HepG2 (cell line): ENCODE measurements around the gene RUNX3. TPM values are rescaled to one million over a fixed set of nuclear protein-coding genes. Genes with fewer than 3 reads are reported as not detected.

Experiments
- ATAC-seq: fragments of 200-7000 bp; cut with Tn5 transposase; 3 replicates; pipeline ENCODE4 v1.9.1; 2020; ENCODE audit warnings: mild to moderate bottlenecking, moderate library complexity
- BruUV-seq: library from RNA; stranded (reverse); fragments of 400-500 nt; replicated peaks from 2 replicates; lab custom pipeline; 2021; lab: Mats Ljungman, UMichigan
- CTCF ChIA-PET: fragments of 300-600 bp; formaldehyde crosslinking; extraction: SDS; loops from one replicate; lab custom pipeline; 2021; ENCODE audit warnings: low total read pairs, inconsistent platforms, low intra/inter-chr PET ratio; lab: Yijun Ruan, JAX
- POLR2A ChIA-PET: fragments of 350-600 bp; sonication (Branson Sonifier 250); formaldehyde crosslinking; loops from one replicate; lab custom pipeline; 2020; ENCODE audit warnings: antibody characterized with exemption, inconsistent platforms; lab: Yijun Ruan, JAX
- DNase-seq: peaks from one replicate; pipeline ENCODE4 v3.0.0-alpha.2; 2015; ENCODE audit warnings: low spot score
- FAIRE-seq: peaks from 3 replicates; lab custom pipeline; 2011; peaks lifted over from hg19 to GRCh38; lab: Jason Lieb, UNC
- H2AFZ ChIP-seq: one replicate; pipeline ENCODE4 v1.6.1; 2011; ENCODE audit warnings: low read length, inconsistent platforms
- H3K27ac ChIP-seq: fragments of 300-600 bp; 3 replicates; pipeline ENCODE4 v1.8.0; 2011; ENCODE audit warnings: mixed run types, mild to moderate bottlenecking, mixed read lengths, low read length, inconsistent platforms; ENCODE audit not compliant: insufficient read depth; ENCODE audit errors: extremely low read length
- H3K27me3 ChIP-seq, 2 experiments: fragments of 200-600 bp in 1 of 2; 2 replicates in 1 of 2; 3 replicates in 1 of 2; pipeline versions ENCODE4 v1.6.0 to v1.8.0; 2011; ENCODE audit warnings: low read length in 2 of 2, mild to moderate bottlenecking in 2 of 2, moderate library complexity in 2 of 2, inconsistent platforms in 1 of 2; ENCODE audit not compliant: insufficient read depth in 2 of 2, control insufficient read depth in 1 of 2
- H3K36me3 ChIP-seq, 2 experiments: fragments of 200-600 bp in 1 of 2; replicated peaks in 1 of 2; 2 replicates in 1 of 2; 3 replicates in 1 of 2; pipeline versions ENCODE4 v1.5.1 to v1.8.0; 2011; ENCODE audit warnings: low read length in 2 of 2, inconsistent platforms in 1 of 2; ENCODE audit not compliant: insufficient read depth in 2 of 2, control insufficient read depth in 1 of 2
- H3K4me1 ChIP-seq: 2 replicates; pipeline ENCODE4 v1.5.1; 2012; ENCODE audit warnings: low read length, inconsistent platforms; ENCODE audit not compliant: insufficient read depth
- H3K4me2 ChIP-seq: 2 replicates; pipeline ENCODE4 v1.6.0; 2011; ENCODE audit warnings: low read depth, low read length, inconsistent platforms
- H3K4me3 ChIP-seq, 3 experiments: fragments of 200-600 bp in 1 of 3; sonication (generic), shearing (Covaris generic) in 1 of 3; replicated peaks in 1 of 3; 2 replicates each; pipeline ENCODE4 v1.5.1; 2011 to 2016; ENCODE audit warnings: low read length in 3 of 3, inconsistent platforms in 2 of 3, low read depth in 2 of 3, mild to moderate bottlenecking in 2 of 3, control low read depth in 1 of 3, mixed read lengths in 1 of 3; ENCODE audit not compliant: insufficient read depth in 1 of 3
- H3K79me2 ChIP-seq: one replicate; pipeline ENCODE4 v1.6.1; 2011; ENCODE audit warnings: low read length, inconsistent platforms; ENCODE audit not compliant: insufficient read depth
- H3K9ac ChIP-seq: 2 replicates; pipeline ENCODE4 v1.6.0; 2011; ENCODE audit warnings: mild to moderate bottlenecking, low read depth, low read length, inconsistent platforms; ENCODE audit not compliant: insufficient read depth
- H3K9me3 ChIP-seq: 2 replicates; pipeline ENCODE4 v1.5.1; 2012; ENCODE audit warnings: mild to moderate bottlenecking, low read length
- H4K20me1 ChIP-seq: 2 replicates; pipeline ENCODE4 v1.6.0; 2011; ENCODE audit warnings: inconsistent platforms, mild to moderate bottlenecking, low read length, moderate library complexity; ENCODE audit not compliant: insufficient read depth
- CBX2 ChIP-seq, 2 experiments: fragments of 200-600 bp in 1 of 2; sonication (generic); formaldehyde crosslinking in 1 of 2; IDR thresholded peaks; 2 replicates each; pipeline versions ENCODE4 v1.7.0 to v1.8.1; 2018 to 2022; ENCODE audit warnings: low read depth in 2 of 2, low read length in 1 of 2, mild to moderate bottlenecking in 1 of 2, missing genetic modification reagents in 1 of 2
- FLYWCH1 ChIP-seq: sonication (generic); formaldehyde crosslinking; IDR thresholded peaks from 2 replicates; pipeline ENCODE4 v1.8.1; 2023; ENCODE audit warnings: mild to moderate bottlenecking, missing genetic modification reagents
- FOXK1 ChIP-seq: sonication (generic); formaldehyde crosslinking; IDR thresholded peaks from 2 replicates; pipeline ENCODE4 v1.4.0; 2020; ENCODE audit warnings: low read depth, missing genetic modification reagents, borderline replicate concordance
- GZF1 ChIP-seq: sonication (generic); formaldehyde crosslinking; IDR thresholded peaks from 2 replicates; pipeline ENCODE4 v1.5.1; 2020; ENCODE audit warnings: mild to moderate bottlenecking, missing genetic modification reagents
- NCOA5 ChIP-seq: sonication (generic); formaldehyde crosslinking; IDR thresholded peaks from 2 replicates; pipeline ENCODE4 v1.4.0; 2020; ENCODE audit warnings: missing genetic modification reagents
- RFXAP ChIP-seq: sonication (generic); formaldehyde crosslinking; IDR thresholded peaks from 2 replicates; pipeline ENCODE4 v1.4.0; 2020; ENCODE audit warnings: missing genetic modification reagents, borderline replicate concordance
- SNAI1 ChIP-seq: sonication (generic); formaldehyde crosslinking; IDR thresholded peaks from 2 replicates; pipeline ENCODE4 v1.5.0; 2020; ENCODE audit warnings: mild to moderate bottlenecking, missing genetic modification reagents, borderline replicate concordance
- SP1 ChIP-seq, 2 experiments: fragments of 450-650 bp in 1 of 2; sonication (generic) in 1 of 2; formaldehyde crosslinking in 1 of 2; IDR thresholded peaks; 2 replicates each; pipeline versions ENCODE4 v1.4.0 to v1.6.1; 2016 to 2020; ENCODE audit warnings: missing genetic modification reagents in 1 of 2
- SP5 ChIP-seq: IDR thresholded peaks from 2 replicates; pipeline ENCODE4 v1.6.1; 2016; ENCODE audit warnings: low read depth, borderline replicate concordance
- ZBTB7B ChIP-seq: sonication (generic); formaldehyde crosslinking; IDR thresholded peaks from 2 replicates; pipeline ENCODE4 v1.4.0; 2020; ENCODE audit warnings: missing genetic modification reagents
- ZNF205 ChIP-seq: IDR thresholded peaks from 2 replicates; pipeline ENCODE4 v1.6.1; 2018; ENCODE audit warnings: missing biosample characterization, missing genetic modification reagents
- ZNF616 ChIP-seq: sonication (generic); formaldehyde crosslinking; IDR thresholded peaks from 2 replicates; pipeline ENCODE4 v1.5.0; 2020; ENCODE audit warnings: low read depth, mild to moderate bottlenecking, missing genetic modification reagents
- WGBS: methylation state at CpG from one replicate; pipeline ENCODE4 v1.1.6; 2017; ENCODE audit warnings: low lambda C conversion rate; 5-methylcytosine and 5-hydroxymethylcytosine counted together
- in situ Hi-C: cut with HindIII; loops from 2 replicates; pipeline ENCODE4 v1.10.0; 2017; ENCODE audit warnings: low pct_unique_long_range_greater_than_20kb; ENCODE audit not compliant: extremely low pct_ligation_motif_present
- intact Hi-C: fragments of 100-400 bp; cut with micrococcal nuclease; formaldehyde crosslinking; loops from one replicate; pipeline ENCODE4 v1.10.0; 2022; ENCODE audit not compliant: unreplicated experiment
- polyA plus RNA-seq, 8 experiments: library from polyadenylated mRNA; depleted of rRNA in 3 of 8; stranded (reverse) in 7 of 8; unstranded in 1 of 8; fragments of >200 nt; fragmentation: Illumina TruSeq in 4 of 8; extraction: Trizol in 4 of 8; gene quantifications; 2 replicates each; pipeline versions ENCODE4 v1.2.1 to v1.2.3, GENCODE V29; 2011 to 2016; ENCODE audit warnings: low read depth in 4 of 8, missing spikeins in 1 of 8, mixed read lengths in 1 of 8; ENCODE audit not compliant: insufficient read depth in 1 of 8
- total RNA-seq, 5 experiments: library from RNA; depleted of rRNA; stranded (reverse); fragments of >200 nt; fragmentation: Illumina TruSeq; extraction: Trizol; gene quantifications; 2 replicates each; pipeline ENCODE4 v1.2.3, GENCODE V29; 2016; ENCODE audit warnings: low read depth in 1 of 5
- TF ChIP-seq, protein P1 (sequence below): sonication (generic); formaldehyde crosslinking; IDR thresholded peaks from 2 replicates; pipeline ENCODE4 v1.5.1; 2020; ENCODE audit warnings: mild to moderate bottlenecking, missing genetic modification reagents, moderate library complexity
- TF ChIP-seq, protein P2 (sequence below): sonication (generic); formaldehyde crosslinking; IDR thresholded peaks from 2 replicates; pipeline ENCODE4 v1.8.0; 2023; ENCODE audit warnings: mild to moderate bottlenecking, missing genetic modification reagents
- TF ChIP-seq, protein P3 (sequence below): sonication (generic); formaldehyde crosslinking; IDR thresholded peaks from 2 replicates; pipeline ENCODE4 v1.5.0; 2020; ENCODE audit warnings: mild to moderate bottlenecking, missing genetic modification reagents
- TF ChIP-seq, protein P4 (sequence below): sonication (generic); formaldehyde crosslinking; IDR thresholded peaks from 2 replicates; pipeline ENCODE4 v1.5.0; 2020; ENCODE audit warnings: mild to moderate bottlenecking, missing genetic modification reagents, moderate library complexity

The RUNX3 gene
- total and polyA plus RNA-seq, 2 of the 13 experiments (the other 11 are each of a cell fraction or from before 2014, with no cell fraction given): 0.04 to 0.22 TPM

DNA sequence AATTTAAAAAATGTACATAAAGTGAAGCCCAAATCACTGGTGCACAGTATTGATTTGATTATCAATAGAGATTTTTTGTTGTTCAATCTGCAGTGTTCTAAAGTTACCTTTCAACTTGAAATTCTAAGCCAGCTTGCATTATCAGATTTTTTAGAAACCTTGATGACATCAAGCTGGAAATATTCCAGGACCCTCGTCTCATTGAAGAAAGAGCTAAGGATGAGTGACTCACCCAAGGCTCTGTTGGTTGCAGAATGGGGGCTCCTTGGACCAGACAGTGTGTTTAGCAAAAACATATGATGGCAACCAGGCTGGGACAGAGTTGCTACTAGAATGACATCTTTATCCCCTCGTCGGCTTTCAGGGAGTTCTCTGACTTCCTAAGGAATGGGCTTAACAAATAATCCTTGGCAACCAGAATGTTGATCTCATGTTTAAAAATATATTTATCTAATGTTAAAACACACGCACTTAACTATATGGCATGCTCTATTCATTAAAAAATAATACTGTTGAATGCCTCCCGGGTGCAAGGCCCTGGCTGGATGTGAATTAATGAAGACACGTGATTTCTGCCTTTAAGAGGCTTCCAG is 79.7 kb downstream of the RUNX3 start (continued):
- TF ChIP-seq FOXK1: no peak
- no peak for TF ChIP-seq SP5 (CRISPR knock-in tag)
- no peak for TF ChIP-seq ZNF205
- TF ChIP-seq, protein P1, sequence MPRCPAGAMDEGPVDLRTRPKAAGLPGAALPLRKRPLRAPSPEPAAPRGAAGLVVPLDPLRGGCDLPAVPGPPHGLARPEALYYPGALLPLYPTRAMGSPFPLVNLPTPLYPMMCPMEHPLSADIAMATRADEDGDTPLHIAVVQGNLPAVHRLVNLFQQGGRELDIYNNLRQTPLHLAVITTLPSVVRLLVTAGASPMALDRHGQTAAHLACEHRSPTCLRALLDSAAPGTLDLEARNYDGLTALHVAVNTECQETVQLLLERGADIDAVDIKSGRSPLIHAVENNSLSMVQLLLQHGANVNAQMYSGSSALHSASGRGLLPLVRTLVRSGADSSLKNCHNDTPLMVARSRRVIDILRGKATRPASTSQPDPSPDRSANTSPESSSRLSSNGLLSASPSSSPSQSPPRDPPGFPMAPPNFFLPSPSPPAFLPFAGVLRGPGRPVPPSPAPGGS (CRISPR knock-in tag): no peak
- TF ChIP-seq ZNF616 (CRISPR knock-in tag): no peak
- TF ChIP-seq CBX2 (IDR thresholded peaks at IDR 0.05; ENCODE audit: low read depth, low read length): no peak
- no peak for TF ChIP-seq CBX2 (CRISPR knock-in tag; IDR thresholded peaks at IDR 0.05; ENCODE audit: low read depth)

DNA sequence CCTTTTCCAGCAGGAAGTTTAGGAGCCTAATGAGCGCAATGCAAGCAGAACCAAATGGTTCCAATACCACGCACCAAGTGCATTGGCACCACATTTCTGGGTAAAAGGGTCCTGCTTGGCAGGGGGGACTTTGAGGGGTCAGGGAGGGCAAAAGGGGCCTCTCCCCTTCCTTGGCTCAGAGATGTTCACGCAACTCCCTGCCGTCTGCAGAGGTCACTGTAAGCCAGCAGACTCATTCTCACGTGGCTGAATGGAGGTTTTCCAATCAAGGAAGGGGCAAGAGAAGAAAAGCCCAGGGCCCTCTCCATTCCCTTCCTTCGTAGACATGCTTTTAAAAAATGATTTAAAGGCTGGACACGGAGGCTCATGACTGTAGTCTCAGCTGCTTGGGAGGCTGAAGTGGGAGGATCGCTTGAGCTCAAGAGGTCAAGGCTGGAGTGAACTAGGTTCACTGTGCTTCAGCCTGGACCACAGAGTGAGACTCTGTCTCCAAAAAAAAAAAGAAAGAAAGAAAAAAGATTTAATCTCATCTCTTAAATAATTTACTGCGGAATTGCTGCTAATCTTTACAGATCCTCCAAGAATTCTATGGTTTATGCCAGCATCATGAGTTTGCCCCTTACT is 80.3 kb downstream of the RUNX3 start:
- peaks cover 27% of the 10 kb centered on the region for H3K4me1 ChIP-seq
- H3K79me2 ChIP-seq: no peaks in the 10 kb centered on the region
- H2AFZ ChIP-seq: no peak overlapping the region
- H3K36me3 ChIP-seq: no peaks in the 10 kb centered on the region
- no peak overlapping the region for H3K4me3 ChIP-seq
- in situ Hi-C loops: loop anchor here (5.0 kb wide), 2 partner anchors 58 to 188 kb away; no protein-coding TSS in a partner anchor
- peaks cover 0 to 8% of the 10 kb centered on the region in 2 experiments; a peak in 2 of 5 replicates for H3K27me3 ChIP-seq
- DNase-seq (no peak), ATAC-seq (peak; percentile 13; the same call in 1 of the 3 replicates), FAIRE-seq (no peak)
- H3K9me3 ChIP-seq: no peaks in the 10 kb centered on the region
- POLR2A ChIA-PET: no interaction called here
- no peak overlapping the region for H3K4me2 ChIP-seq
- H3K27ac ChIP-seq: no peak overlapping the region
- no TSS peak for BruUV-seq
- CTCF ChIA-PET: interaction anchor here (4.3 kb wide), 1 partner anchor 48 kb away, joined by 20 read pairs; no protein-coding TSS in a partner anchor
- no peaks in the 10 kb centered on the region for H4K20me1 ChIP-seq
- intact Hi-C loops: loop anchor here (2.0 kb wide), 1 partner anchor 251 kb away; no protein-coding TSS in a partner anchor
- H3K9ac ChIP-seq: no peak overlapping the region
- WGBS: 22% methylated on average over 9 of the region's 9 CpGs
- TF ChIP-seq, protein P2, sequence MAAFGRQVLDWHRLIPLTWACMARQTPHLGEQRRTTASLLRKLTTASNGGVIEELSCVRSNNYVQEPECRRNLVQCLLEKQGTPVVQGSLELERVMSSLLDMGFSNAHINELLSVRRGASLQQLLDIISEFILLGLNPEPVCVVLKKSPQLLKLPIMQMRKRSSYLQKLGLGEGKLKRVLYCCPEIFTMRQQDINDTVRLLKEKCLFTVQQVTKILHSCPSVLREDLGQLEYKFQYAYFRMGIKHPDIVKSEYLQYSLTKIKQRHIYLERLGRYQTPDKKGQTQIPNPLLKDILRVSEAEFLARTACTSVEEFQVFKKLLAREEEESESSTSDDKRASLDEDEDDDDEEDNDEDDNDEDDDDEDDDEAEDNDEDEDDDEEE: no peak
- TF ChIP-seq GZF1 (CRISPR knock-in tag): no peak
- TF ChIP-seq ZBTB7B (CRISPR knock-in tag): no peak
- TF ChIP-seq SNAI1 (CRISPR knock-in tag): no peak
- no peak for TF ChIP-seq NCOA5 (CRISPR knock-in tag)
- no peak for TF ChIP-seq SP1 (IDR thresholded peaks at IDR 0.05)
- TF ChIP-seq SP1 (CRISPR knock-in tag; IDR thresholded peaks at IDR 0.05): no peak
- TF ChIP-seq FLYWCH1 (CRISPR knock-in tag): no peak
- TF ChIP-seq, protein P3, sequence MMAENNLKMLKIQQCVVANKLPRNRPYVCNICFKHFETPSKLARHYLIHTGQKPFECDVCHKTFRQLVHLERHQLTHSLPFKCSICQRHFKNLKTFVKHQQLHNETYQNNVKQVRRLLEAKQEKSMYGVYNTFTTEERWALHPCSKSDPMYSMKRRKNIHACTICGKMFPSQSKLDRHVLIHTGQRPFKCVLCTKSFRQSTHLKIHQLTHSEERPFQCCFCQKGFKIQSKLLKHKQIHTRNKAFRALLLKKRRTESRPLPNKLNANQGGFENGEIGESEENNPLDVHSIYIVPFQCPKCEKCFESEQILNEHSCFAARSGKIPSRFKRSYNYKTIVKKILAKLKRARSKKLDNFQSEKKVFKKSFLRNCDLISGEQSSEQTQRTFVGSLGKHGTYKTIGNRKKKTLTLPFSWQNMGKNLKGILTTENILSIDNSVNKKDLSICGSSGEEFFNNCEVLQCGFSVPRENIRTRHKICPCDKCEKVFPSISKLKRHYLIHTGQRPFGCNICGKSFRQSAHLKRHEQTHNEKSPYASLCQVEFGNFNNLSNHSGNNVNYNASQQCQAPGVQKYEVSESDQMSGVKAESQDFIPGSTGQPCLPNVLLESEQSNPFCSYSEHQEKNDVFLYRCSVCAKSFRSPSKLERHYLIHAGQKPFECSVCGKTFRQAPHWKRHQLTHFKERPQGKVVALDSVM (CRISPR knock-in tag): peak; percentile 74
- no peak for TF ChIP-seq RFXAP
- TF ChIP-seq, protein P4, sequence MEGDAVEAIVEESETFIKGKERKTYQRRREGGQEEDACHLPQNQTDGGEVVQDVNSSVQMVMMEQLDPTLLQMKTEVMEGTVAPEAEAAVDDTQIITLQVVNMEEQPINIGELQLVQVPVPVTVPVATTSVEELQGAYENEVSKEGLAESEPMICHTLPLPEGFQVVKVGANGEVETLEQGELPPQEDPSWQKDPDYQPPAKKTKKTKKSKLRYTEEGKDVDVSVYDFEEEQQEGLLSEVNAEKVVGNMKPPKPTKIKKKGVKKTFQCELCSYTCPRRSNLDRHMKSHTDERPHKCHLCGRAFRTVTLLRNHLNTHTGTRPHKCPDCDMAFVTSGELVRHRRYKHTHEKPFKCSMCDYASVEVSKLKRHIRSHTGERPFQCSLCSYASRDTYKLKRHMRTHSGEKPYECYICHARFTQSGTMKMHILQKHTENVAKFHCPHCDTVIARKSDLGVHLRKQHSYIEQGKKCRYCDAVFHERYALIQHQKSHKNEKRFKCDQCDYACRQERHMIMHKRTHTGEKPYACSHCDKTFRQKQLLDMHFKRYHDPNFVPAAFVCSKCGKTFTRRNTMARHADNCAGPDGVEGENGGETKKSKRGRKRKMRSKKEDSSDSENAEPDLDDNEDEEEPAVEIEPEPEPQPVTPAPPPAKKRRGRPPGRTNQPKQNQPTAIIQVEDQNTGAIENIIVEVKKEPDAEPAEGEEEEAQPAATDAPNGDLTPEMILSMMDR: peak; percentile 86
